ENCODE data around the gene CHST8. TPM values are rescaled to one million over a fixed set of nuclear protein-coding genes. Genes with fewer than 3 reads are reported as not detected.

CHST8 gene
- total RNA-seq, 1 donor from 2014 or later, result 0.35 TPM

- Mint-ChIP-seq H3K27me3 (ENCODE audit: unreplicated experiment) (peaks cover 8% of the 10 kb centered on the region), H3K4me3 (ENCODE audit: unreplicated experiment) (no peak overlapping the region), H3K4me1 (ENCODE audit: unreplicated experiment) (no peaks in the 10 kb centered on the region), H3K36me3 (ENCODE audit: unreplicated experiment) (no peaks in the 10 kb centered on the region), H3K9me3 (ENCODE audit: unreplicated experiment) (no peaks in the 10 kb centered on the region), H3K27ac (ENCODE audit: unreplicated experiment) (no peak overlapping the region)
- peak; percentile 36 for TF ChIP-seq CTCF (IDR thresholded peaks at IDR 0.05)
- DNase-seq (ENCODE audit: extremely low spot score, unreplicated experiment), result no peak
Observed at GRCh38 chr19:33767898-33768413, 146.2 kb downstream of the CHST8 start.

GRCh38 chr19:33769208-33769607, 147.5 kb downstream of the CHST8 start:
- Mint-ChIP-seq H3K27ac (ENCODE audit: unreplicated experiment) (no peak overlapping the region), H3K4me3 (ENCODE audit: unreplicated experiment) (no peak overlapping the region), H3K36me3 (ENCODE audit: unreplicated experiment) (no peaks in the 10 kb centered on the region), H3K4me1 (ENCODE audit: unreplicated experiment) (no peaks in the 10 kb centered on the region), H3K9me3 (ENCODE audit: unreplicated experiment) (no peaks in the 10 kb centered on the region), H3K27me3 (ENCODE audit: unreplicated experiment) (peaks cover 8% of the 10 kb centered on the region)
- TF ChIP-seq CTCF (IDR thresholded peaks at IDR 0.05), result no peak
- DNase-seq (ENCODE audit: extremely low spot score, unreplicated experiment), result no peak

GRCh38 chr19:33770107-33770506, 148.4 kb downstream of the CHST8 start:
- H3K36me3 Mint-ChIP-seq (ENCODE audit: unreplicated experiment), result no peaks in the 10 kb centered on the region
- H3K27ac Mint-ChIP-seq (ENCODE audit: unreplicated experiment), result no peak overlapping the region
- no peak for TF ChIP-seq CTCF (IDR thresholded peaks at IDR 0.05)
- no peak for DNase-seq (ENCODE audit: extremely low spot score, unreplicated experiment)
- no peaks in the 10 kb centered on the region for H3K4me1 Mint-ChIP-seq (ENCODE audit: unreplicated experiment)
- H3K4me3 Mint-ChIP-seq (ENCODE audit: unreplicated experiment), result no peak overlapping the region
- peaks cover 6% of the 10 kb centered on the region for H3K27me3 Mint-ChIP-seq (ENCODE audit: unreplicated experiment)
- H3K9me3 Mint-ChIP-seq (ENCODE audit: unreplicated experiment), result no peaks in the 10 kb centered on the region

DNA sequence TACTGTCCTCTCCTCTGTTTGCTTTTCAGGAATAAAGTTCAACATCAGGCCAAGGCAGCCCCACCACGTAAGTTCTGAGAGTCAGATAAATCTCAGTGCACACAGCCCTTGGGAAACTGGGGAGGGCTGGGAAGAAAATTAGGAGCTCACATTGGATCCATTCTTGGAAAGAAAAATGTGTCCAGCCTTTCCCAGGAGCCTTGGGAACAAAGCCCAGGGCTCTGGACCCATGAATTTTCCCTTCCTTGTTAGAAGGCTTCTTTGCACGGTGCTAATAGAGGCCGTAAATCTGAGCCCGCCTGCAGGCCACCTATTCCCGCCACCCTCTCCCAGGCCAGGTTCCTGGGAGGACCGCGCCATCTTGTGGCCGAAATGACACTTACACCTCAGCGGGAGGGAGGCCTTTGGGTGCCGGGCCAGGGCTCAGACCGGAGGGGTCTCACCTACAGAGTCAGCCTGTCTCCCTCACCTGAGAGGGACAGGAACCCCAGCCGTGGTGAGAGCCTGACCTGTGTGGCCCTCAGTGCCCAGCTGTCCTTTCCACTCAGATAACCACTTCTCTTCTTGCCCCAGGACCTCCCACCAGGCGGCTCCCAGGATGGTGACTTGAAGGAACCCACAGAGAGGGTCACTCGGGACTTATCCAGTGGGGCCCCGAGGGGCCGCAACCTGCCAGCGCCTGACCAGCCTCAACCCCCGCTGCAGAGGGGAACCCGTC, 149.8 kb downstream of the CHST8 start:
- peak; percentile 90 for DNase-seq (ENCODE audit: extremely low spot score, unreplicated experiment)
- Mint-ChIP-seq H3K4me1 (ENCODE audit: unreplicated experiment) (no peaks in the 10 kb centered on the region), H3K27ac (ENCODE audit: unreplicated experiment) (no peak overlapping the region), H3K4me3 (ENCODE audit: unreplicated experiment) (no peak overlapping the region), H3K36me3 (ENCODE audit: unreplicated experiment) (no peaks in the 10 kb centered on the region), H3K27me3 (ENCODE audit: unreplicated experiment) (peaks cover 6% of the 10 kb centered on the region), H3K9me3 (ENCODE audit: unreplicated experiment) (no peaks in the 10 kb centered on the region)
- TF ChIP-seq CTCF (IDR thresholded peaks at IDR 0.05), result peak; percentile 85

DNA sequence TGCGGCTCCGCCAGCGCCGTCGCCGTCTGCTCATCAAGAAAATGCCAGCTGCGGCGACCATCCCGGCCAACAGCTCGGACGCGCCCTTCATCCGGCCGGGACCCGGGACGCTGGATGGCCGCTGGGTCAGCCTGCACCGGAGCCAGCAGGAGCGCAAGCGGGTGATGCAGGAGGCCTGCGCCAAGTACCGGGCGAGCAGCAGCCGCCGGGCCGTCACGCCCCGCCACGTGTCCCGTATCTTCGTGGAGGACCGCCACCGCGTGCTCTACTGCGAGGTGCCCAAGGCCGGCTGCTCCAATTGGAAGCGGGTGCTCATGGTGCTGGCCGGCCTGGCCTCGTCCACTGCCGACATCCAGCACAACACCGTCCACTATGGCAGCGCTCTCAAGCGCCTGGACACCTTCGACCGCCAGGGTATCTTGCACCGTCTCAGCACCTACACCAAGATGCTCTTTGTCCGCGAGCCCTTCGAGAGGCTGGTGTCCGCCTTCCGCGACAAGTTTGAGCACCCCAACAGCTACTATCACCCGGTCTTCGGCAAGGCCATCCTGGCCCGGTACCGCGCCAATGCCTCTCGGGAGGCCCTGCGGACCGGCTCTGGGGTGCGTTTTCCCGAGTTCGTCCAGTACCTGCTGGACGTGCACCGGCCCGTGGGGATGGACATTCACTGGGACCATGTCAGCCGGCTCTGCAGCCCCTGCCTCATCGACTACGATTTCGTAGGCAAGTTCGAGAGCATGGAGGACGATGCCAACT, 150.5 kb downstream of the CHST8 start:
- no peak for DNase-seq (ENCODE audit: extremely low spot score, unreplicated experiment)

More for the DNA sequence above, 150.5 kb downstream of the CHST8 start:
- TF ChIP-seq CTCF (IDR thresholded peaks at IDR 0.05), result no peak
- Mint-ChIP-seq H3K27me3 (ENCODE audit: unreplicated experiment) (peaks cover 6% of the 10 kb centered on the region), H3K4me1 (ENCODE audit: unreplicated experiment) (no peaks in the 10 kb centered on the region), H3K27ac (ENCODE audit: unreplicated experiment) (no peak overlapping the region), H3K4me3 (ENCODE audit: unreplicated experiment) (no peak overlapping the region), H3K36me3 (ENCODE audit: unreplicated experiment) (no peaks in the 10 kb centered on the region), H3K9me3 (ENCODE audit: unreplicated experiment) (no peaks in the 10 kb centered on the region)
